ENCODE results near the gene SLC66A3.
A peak's percentile ranks its signal among the peaks of the same experiment; 100 is the strongest.

SLC66A3 gene

DNA sequence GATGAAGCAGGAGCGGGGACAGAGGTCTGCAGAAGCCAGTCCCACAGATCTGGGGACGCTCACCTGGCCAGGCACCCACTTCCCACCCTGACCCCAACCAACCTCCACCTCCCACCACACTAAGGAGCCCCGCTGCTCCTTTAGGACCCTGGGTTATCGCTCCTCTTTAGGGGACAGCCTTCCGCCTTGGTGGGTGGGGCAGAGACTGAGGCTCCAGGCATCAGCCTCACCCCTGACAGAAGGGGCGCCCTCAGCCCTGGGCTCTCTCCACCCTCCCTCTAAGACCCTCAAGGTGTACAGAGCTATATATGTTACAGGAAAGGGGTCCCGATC is 33.5 kb upstream of the SLC66A3 start:
- no peak overlapping the region for H3K4me3 ChIP-seq (replicated peaks; ENCODE audit: low read depth, low read length)
- DNase-seq (ENCODE audit: low read depth): no peak
- TF ChIP-seq, protein P1, sequence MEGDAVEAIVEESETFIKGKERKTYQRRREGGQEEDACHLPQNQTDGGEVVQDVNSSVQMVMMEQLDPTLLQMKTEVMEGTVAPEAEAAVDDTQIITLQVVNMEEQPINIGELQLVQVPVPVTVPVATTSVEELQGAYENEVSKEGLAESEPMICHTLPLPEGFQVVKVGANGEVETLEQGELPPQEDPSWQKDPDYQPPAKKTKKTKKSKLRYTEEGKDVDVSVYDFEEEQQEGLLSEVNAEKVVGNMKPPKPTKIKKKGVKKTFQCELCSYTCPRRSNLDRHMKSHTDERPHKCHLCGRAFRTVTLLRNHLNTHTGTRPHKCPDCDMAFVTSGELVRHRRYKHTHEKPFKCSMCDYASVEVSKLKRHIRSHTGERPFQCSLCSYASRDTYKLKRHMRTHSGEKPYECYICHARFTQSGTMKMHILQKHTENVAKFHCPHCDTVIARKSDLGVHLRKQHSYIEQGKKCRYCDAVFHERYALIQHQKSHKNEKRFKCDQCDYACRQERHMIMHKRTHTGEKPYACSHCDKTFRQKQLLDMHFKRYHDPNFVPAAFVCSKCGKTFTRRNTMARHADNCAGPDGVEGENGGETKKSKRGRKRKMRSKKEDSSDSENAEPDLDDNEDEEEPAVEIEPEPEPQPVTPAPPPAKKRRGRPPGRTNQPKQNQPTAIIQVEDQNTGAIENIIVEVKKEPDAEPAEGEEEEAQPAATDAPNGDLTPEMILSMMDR (IDR thresholded peaks at IDR 0.05; ENCODE audit: low read length, missing control alignments): no peak

DNA sequence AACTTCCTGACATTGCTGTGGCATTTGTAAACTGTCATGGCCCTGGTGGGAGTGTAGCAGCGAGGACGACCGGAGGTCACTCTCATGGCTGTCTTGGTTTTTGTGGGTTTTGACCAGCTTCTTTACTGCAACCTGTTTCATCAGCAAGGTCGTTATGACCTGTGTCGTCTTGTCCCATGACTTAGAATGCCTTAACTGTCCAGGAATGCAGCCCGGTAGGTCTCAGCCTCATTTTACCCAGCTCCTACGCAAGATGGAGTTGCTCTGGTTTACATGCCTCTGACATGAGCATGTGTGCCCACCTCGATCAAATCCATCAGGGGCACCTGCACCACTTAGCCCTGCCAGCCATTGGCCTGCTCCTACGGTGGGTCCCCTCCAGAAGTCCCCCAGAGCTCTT is 32.9 kb upstream of the SLC66A3 start:
- TF ChIP-seq, protein P1 (IDR thresholded peaks at IDR 0.05; ENCODE audit: low read length, missing control alignments): no peak
- H3K4me3 ChIP-seq (replicated peaks; ENCODE audit: low read depth, low read length): no peak overlapping the region
- no peak for DNase-seq (ENCODE audit: low read depth)

DNA sequence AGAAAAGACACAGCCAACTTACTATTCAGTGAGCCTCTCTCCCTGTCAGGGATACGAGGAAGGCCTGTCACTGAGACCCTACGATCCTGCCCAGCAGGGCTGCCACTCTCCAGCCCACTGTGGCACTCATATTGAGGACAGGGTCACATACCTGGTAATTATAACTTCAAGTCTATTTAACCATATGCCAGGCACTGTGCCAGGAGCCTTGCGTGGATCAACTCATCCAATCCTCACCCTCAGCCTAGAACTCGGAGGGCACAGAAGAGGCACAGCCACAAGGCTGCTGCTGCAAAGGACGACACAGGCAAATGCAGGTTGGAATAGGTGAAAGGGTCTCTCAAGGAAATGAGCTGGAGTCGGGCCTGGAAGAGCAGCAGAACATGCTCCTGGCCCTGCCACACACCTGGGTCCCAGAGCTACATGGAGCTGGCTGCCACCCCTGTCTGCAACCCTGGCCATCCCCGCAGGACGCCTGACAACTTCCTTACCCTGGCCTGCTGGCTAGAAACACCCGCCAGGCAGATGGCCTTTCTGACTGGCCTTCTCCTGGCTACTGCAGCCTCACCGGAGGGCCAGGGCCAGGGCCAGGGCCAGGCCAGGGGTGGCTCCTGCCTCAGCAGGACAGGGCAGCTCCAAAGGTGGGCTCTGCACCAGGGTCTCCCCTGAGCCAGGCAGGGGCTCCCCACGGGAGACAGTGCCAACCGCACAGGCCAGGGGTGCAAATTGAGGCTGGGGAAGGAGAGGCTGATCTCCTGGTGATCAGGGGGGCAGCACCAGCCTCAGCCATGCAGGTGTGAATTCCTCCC is 32.1 kb upstream of the SLC66A3 start:
- no peak overlapping the region for H3K4me3 ChIP-seq (replicated peaks; ENCODE audit: low read depth, low read length)
- TF ChIP-seq, protein P1 (IDR thresholded peaks at IDR 0.05; ENCODE audit: low read length, missing control alignments): no peak
- no peak for DNase-seq (ENCODE audit: low read depth)

DNA sequence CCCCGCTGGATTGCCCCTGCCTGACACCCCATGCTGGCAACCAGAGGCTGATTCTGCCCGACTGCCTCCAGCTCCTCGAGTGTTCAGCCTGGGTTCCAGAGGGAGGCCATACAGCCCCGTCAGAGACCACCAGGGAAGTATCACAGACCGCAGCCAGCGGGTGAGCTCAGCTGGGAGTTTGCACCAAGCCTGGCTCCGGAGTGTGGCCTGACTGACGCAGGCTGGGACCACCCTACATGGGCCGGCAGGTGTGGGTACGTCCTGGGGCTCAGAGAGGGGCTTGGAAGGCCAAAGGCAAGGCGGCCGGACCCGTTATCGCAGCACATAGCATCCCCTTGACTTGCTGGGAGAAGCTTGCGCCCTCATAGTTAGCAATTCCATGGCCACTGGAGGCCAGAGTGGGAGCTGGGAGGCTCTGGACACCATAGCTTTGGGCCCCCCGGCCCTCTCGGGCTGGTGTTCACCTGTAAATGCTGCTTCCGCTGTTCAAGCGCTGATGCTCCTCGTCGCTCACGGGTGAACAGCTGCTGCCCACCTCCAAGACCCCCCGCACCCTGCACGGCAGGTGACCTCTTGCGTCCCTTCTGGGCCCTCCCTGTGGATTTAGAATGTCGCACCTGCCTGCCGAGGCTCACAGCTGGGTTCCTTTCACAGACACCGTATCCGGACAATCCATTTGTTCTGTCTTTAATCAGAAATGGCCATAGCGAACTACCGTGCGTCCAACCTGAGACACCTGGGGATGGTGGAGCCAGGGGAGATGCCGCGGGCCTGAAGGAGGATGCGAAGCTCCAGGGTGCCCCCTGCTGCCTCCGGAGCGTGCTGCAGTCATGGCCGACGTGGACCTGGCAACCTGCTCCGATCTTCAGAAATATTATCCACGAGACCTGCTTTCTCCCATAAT is 31.2 kb upstream of the SLC66A3 start:
- no peak overlapping the region for H3K4me3 ChIP-seq (replicated peaks; ENCODE audit: low read depth, low read length)
- DNase-seq (ENCODE audit: low read depth): peak; percentile 61
- TF ChIP-seq, protein P1 (IDR thresholded peaks at IDR 0.05; ENCODE audit: low read length, missing control alignments): peak; percentile 96

DNA sequence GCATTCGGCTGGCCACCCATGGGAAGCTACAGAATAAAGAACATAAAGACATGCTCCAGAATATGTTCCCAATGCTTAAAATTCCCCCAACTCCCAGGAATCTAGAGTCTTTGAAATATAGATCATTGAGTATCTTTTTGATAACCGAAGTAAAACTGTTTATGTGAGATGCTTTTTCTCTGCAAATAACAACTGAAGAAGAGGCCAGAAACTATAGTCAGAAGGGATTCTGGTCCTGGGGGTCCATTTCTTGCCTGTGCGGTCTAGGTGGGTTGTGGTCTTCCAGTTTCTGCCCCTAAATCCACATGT is 30.6 kb upstream of the SLC66A3 start:
- TF ChIP-seq, protein P1 (IDR thresholded peaks at IDR 0.05; ENCODE audit: low read length, missing control alignments): no peak
- no peak overlapping the region for H3K4me3 ChIP-seq (replicated peaks; ENCODE audit: low read depth, low read length)
- no peak for DNase-seq (ENCODE audit: low read depth)

DNA sequence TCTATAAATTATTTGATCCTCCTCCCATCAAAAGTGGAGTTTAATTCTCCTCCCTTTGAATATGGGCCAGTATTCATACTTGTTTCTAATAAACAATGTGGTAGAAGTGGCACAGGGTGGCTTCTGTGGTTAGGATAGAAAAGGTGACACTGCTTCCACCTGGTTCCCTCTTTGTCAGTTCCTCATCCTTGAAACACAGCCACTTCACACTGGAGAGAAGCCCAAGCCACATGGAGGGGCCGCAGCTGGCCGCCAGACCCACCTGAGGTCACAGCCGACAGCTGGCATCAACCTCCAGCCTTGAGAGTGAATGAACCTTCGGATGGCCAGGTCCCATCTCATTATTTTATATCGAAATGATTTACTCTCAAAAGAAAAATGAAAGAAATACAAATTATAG is 27.5 kb upstream of the SLC66A3 start:
- DNase-seq (ENCODE audit: low read depth): no peak
- TF ChIP-seq, protein P1 (IDR thresholded peaks at IDR 0.05; ENCODE audit: low read length, missing control alignments): no peak
- no peak overlapping the region for H3K4me3 ChIP-seq (replicated peaks; ENCODE audit: low read depth, low read length)

Data from fibroblast of pulmonary artery (primary cell).